NCI-H1930 (cell line): ENCODE data around the gene PORCN.
"Not testable (repeated sequence)": the region's sequence is repeated elsewhere in the genome, so short reads cannot be mapped to it uniquely, and the experiment has no call there.

ENCODE experiments used
- DNase-seq, 2 experiments: peaks; one replicate each; lab custom pipeline; 2025; lab: John Stamatoyannopoulos, UW

PORCN gene

GRCh38 chrX:48512371-48512935 is 3.7 kb downstream of the PORCN start:
- DNase-seq: no peak

- no peak for DNase-seq
Measured at GRCh38 chrX:48513670-48514069, 4.9 kb downstream of the PORCN start.

- no peak for DNase-seq
Measured at GRCh38 chrX:48514126-48514806, 5.5 kb downstream of the PORCN start.

GRCh38 chrX:48514868-48515460 is 6.2 kb downstream of the PORCN start:
- no peak for DNase-seq

GRCh38 chrX:48515842-48516241 is 7.0 kb downstream of the PORCN start:
- no peak for DNase-seq

- DNase-seq: no peak
Measured at GRCh38 chrX:48516285-48516684, 7.5 kb downstream of the PORCN start.

- DNase-seq: no peak
Measured at GRCh38 chrX:48516987-48517386, 8.2 kb downstream of the PORCN start.

- not testable (repeated sequence) for DNase-seq
Measured at GRCh38 chrX:48519481-48519880, 10.7 kb downstream of the PORCN start.

- no peak for DNase-seq
Measured at GRCh38 chrX:48520455-48520854, 11.7 kb downstream of the PORCN start.

GRCh38 chrX:48520976-48521352 is 12.2 kb downstream of the PORCN start:
- DNase-seq: peak; percentile 9 to 36

GRCh38 chrX:48521353-48522243 is 12.8 kb downstream of the PORCN start, which contains the start of gene EBP:
Gene EBP, plus strand, starts transcription at chrX:48521808. Its CDS starts 1,964 bp downstream, at chrX:48523772.
- peak; percentile 86 to 92 for DNase-seq

- no peak for DNase-seq
Measured at GRCh38 chrX:48522291-48522690, 13.5 kb downstream of the PORCN start.

GRCh38 chrX:48523682-48524081 is 14.9 kb downstream of the PORCN start:
- DNase-seq: no peak

GRCh38 chrX:48525853-48526252 is 17.1 kb downstream of the PORCN start:
- not testable (repeated sequence) for DNase-seq

- no peak for DNase-seq
Measured at GRCh38 chrX:48530736-48531135, 21.9 kb downstream of the PORCN start.

GRCh38 chrX:48531358-48531959 is 22.7 kb downstream of the PORCN start:
- no peak for DNase-seq

- DNase-seq: no peak
Measured at GRCh38 chrX:48532161-48532560, 23.4 kb downstream of the PORCN start.

- DNase-seq: no peak
Measured at GRCh38 chrX:48533165-48533564, 24.4 kb downstream of the PORCN start.

- no peak for DNase-seq
Measured at GRCh38 chrX:48538641-48539344, 30.0 kb downstream of the PORCN start.

GRCh38 chrX:48539345-48540027 is 30.7 kb downstream of the PORCN start, which contains the start of gene TBC1D25:
Gene TBC1D25, plus strand, starts transcription at chrX:48539714. Its CDS starts 84 bp downstream, at chrX:48539798.
- peak; percentile 93 to 94 for DNase-seq

- DNase-seq: no peak
Measured at GRCh38 chrX:48540028-48540375, 31.2 kb downstream of the PORCN start.
